GM19099 (cell line): ENCODE data around the gene DNAH1.

Experiments
- POLR2A ChIP-seq: IDR thresholded peaks from 3 replicates; pipeline ENCODE4 v1.6.1; 2011; ENCODE audit warnings: low read depth; ENCODE audit not compliant: insufficient read length; ENCODE audit errors: extremely low read depth

The DNAH1 gene

GRCh38 chr3:52440671-52441070, 124.6 kb downstream of the DNAH1 start:
- no peak for TF ChIP-seq POLR2A

GRCh38 chr3:52441091-52441771, 125.1 kb downstream of the DNAH1 start:
- TF ChIP-seq POLR2A: no peak

GRCh38 chr3:52441772-52442332, 125.7 kb downstream of the DNAH1 start:
- TF ChIP-seq POLR2A: no peak

GRCh38 chr3:52442409-52443267, 126.5 kb downstream of the DNAH1 start:
- TF ChIP-seq POLR2A: no peak

- TF ChIP-seq POLR2A: no peak
These were observed 127.1 kb downstream of the DNAH1 start for GRCh38 chr3:52443268-52443610.

GRCh38 chr3:52443791-52444687, 127.9 kb downstream of the DNAH1 start:
- TF ChIP-seq POLR2A: no peak

GRCh38 chr3:52444860-52445793, 129.0 kb downstream of the DNAH1 start, which contains the start of gene SEMA3G:
Gene SEMA3G (minus strand): TSS chr3:52445103. CDS start chr3:52445027, 76 bp downstream.
- TF ChIP-seq POLR2A: no peak

GRCh38 chr3:52446042-52446441, 129.9 kb downstream of the DNAH1 start:
- TF ChIP-seq POLR2A: no peak

DNA sequence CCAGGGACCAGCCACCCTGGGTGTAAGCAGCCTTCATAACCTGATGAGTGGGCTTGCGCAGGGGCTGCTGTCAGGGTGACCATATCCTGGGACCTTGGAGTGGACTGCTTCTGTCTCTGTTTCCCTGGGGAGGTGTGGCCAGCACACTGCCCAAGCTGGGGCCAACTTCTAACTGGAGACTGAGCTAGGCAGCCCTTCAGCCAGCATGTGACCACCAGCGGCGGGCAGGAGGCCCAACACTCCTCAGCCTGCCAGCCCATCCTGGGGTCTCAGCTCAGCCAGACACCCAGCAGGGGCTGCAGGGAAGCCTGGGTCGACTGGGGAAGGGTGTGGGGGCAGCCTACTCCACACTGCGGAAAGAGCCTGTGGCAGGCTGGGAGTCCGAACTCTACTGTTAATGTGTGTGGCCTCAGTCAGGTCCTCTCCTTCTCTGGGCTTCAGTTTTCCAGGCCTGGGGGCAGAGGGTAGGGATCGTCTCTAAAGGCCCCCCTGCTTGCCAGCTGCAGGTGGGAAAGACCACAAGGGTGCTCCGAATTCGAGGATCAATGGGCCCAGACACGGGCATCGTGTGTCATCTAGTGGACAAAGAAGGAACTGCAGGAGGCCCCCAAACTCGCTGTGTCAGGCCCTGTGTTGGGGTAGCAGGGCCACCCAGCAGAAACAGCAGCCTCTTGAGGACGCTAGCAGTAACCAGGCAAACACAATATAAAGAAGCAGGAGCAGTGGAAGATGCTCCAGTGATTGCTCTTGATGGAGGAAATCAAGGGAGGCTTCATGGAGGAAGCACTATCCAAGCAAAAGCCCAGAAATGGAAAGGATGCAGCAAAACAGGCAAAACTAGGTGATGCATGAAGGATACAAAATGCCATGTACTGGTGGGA, 130.8 kb downstream of the DNAH1 start:
- no peak for TF ChIP-seq POLR2A

- TF ChIP-seq POLR2A: no peak
These were observed 131.6 kb downstream of the DNAH1 start for GRCh38 chr3:52447512-52448355.
